Heart left ventricle (tissue), 13 donors: ENCODE results near the gene MAP3K5.

Experiments
- CTCF ChIP-seq, 12 donors: fragments of 200-600 bp; sonication (generic) in 4 of 12; IDR thresholded peaks; one replicate each; pipeline versions ENCODE4 v1.5.0 to v1.8.0; 2018 to 2022; ENCODE audit warnings: antibody characterized with exemption in 12 of 12, mild to moderate bottlenecking in 5 of 12
- POLR2A ChIP-seq, 2 donors: fragments of 450-650 bp; IDR thresholded peaks; one replicate each; pipeline ENCODE4 v1.6.1; 2017; ENCODE audit warnings: antibody characterized with exemption in 2 of 2, mild to moderate bottlenecking in 2 of 2, moderate library complexity in 2 of 2
- donor health status: ischemic (EF 13 %, LVEDD 7.1; RV severe dilation, severe dysfunction).
- donor health status: DM: no; HTN: yes; CAD: no.
- donor health status: DM: no; HTN: no; CAD: no.
- donor health status: ischemic (EF 25% LVEDD 6.9; RV normal size, moderate dysfunction).
- donor health status: ischemic (EF 25% LVEDD 5.7; RV mildly dilated, moderate dysfunction).
- donor health status: ischemic (EF 35%, LVEDD 5.7; RV mildly dilated, moderate dysfunction).
- donor health status: nonischemic (EF 11% LVEDD 7.7; RV severe dilation, severe dysfunction).
- donor health status: DM: yes; HTN: yes; CAD: no.
- donor health status: PGD.
- donor health status: ischemic (EF 29% LVEDD 5.4; RV normal size, mild dysfunction).
- donor health status: nonischemic (EF 23%, LVEDD 6.1; RV moderate dilation, normal function).

GRCh38 chr6:136526937-136527336 is 265.3 kb downstream of the MAP3K5 start:
- TF ChIP-seq CTCF (IDR thresholded peaks at IDR 0.05) (no peak), POLR2A (IDR thresholded peaks at IDR 0.05) (no peak)
